ENCODE data around the gene PPP1R27.

GRCh38 chr17:81829858-81830257 lies 5.0 kb downstream of the PPP1R27 start:
- TF ChIP-seq, protein P1, sequence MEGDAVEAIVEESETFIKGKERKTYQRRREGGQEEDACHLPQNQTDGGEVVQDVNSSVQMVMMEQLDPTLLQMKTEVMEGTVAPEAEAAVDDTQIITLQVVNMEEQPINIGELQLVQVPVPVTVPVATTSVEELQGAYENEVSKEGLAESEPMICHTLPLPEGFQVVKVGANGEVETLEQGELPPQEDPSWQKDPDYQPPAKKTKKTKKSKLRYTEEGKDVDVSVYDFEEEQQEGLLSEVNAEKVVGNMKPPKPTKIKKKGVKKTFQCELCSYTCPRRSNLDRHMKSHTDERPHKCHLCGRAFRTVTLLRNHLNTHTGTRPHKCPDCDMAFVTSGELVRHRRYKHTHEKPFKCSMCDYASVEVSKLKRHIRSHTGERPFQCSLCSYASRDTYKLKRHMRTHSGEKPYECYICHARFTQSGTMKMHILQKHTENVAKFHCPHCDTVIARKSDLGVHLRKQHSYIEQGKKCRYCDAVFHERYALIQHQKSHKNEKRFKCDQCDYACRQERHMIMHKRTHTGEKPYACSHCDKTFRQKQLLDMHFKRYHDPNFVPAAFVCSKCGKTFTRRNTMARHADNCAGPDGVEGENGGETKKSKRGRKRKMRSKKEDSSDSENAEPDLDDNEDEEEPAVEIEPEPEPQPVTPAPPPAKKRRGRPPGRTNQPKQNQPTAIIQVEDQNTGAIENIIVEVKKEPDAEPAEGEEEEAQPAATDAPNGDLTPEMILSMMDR (IDR thresholded peaks at IDR 0.05): no peak
- TF ChIP-seq POLR2A (IDR thresholded peaks at IDR 0.05) (no peak), EP300 (IDR thresholded peaks at IDR 0.05) (no peak)

Measured in ovary (tissue), 3 donors.